Keratinocyte (primary cell): Measurements from ENCODE around the gene MESD. TPM values are rescaled to one million over a fixed set of nuclear protein-coding genes. Genes with fewer than 3 reads are reported as not detected.
A peak's percentile ranks its signal among the peaks of the same experiment; 100 is the strongest.

Experiments
- DNase-seq: peaks from one replicate; pipeline ENCODE4 v3.0.0-alpha.2; 2011; ENCODE audit warnings: low read depth, missing footprints, low spot score
- FAIRE-seq: peaks from 2 replicates; lab custom pipeline; 2011; peaks lifted over from hg19 to GRCh38; lab: Jason Lieb, UNC
- H2AFZ ChIP-seq: 2 replicates; pipeline ENCODE4 v1.6.0; 2012; ENCODE audit warnings: low read length, control low read depth, inconsistent platforms; ENCODE audit not compliant: control insufficient read depth
- H3K27ac ChIP-seq: 2 replicates; pipeline ENCODE4 v1.5.1; 2011; ENCODE audit warnings: low read length; ENCODE audit not compliant: control insufficient read depth, insufficient read depth
- H3K27me3 ChIP-seq: 3 replicates; pipeline ENCODE4 v1.6.0; 2011; ENCODE audit warnings: low read length; ENCODE audit not compliant: control insufficient read depth, insufficient read depth; ENCODE audit errors: extremely low read depth
- H3K36me3 ChIP-seq, 2 experiments: 2 replicates in 1 of 2; 3 replicates in 1 of 2; pipeline ENCODE4 v1.5.1; 2011; ENCODE audit warnings: low read length in 2 of 2, mild to moderate bottlenecking in 1 of 2; ENCODE audit not compliant: control insufficient read depth in 2 of 2, insufficient read depth in 2 of 2; ENCODE audit errors: extremely low read depth in 1 of 2
- H3K4me1 ChIP-seq: 3 replicates; pipeline ENCODE4 v1.5.1; 2011; ENCODE audit warnings: low read length; ENCODE audit not compliant: control insufficient read depth, insufficient read depth; ENCODE audit errors: extremely low read depth
- H3K4me2 ChIP-seq: 3 replicates; pipeline ENCODE4 v1.6.0; 2011; ENCODE audit warnings: low read depth, low read length; ENCODE audit not compliant: control insufficient read depth, insufficient read depth; ENCODE audit errors: extremely low read depth
- H3K4me3 ChIP-seq, 3 experiments: fragments of 200-600 bp in 1 of 3; sonication (generic) in 1 of 3; 2 replicates in 2 of 3; 3 replicates in 1 of 3; pipeline ENCODE4 v1.5.1; 2011 to 2016; ENCODE audit warnings: low read length in 3 of 3, mild to moderate bottlenecking in 3 of 3, control low read depth in 2 of 3, inconsistent platforms in 1 of 3, low read depth in 1 of 3, mixed read lengths in 1 of 3, mixed run types in 1 of 3, moderate library complexity in 1 of 3; ENCODE audit not compliant: control insufficient read depth in 2 of 3, insufficient read depth in 2 of 3; ENCODE audit errors: extremely low read depth in 1 of 3
- H3K79me2 ChIP-seq: 2 replicates; pipeline ENCODE4 v1.6.0; 2012; ENCODE audit warnings: low read length; ENCODE audit not compliant: control insufficient read depth, insufficient read depth
- H3K9ac ChIP-seq: 3 replicates; pipeline ENCODE4 v1.6.0; 2011; ENCODE audit warnings: low read length; ENCODE audit not compliant: control insufficient read depth, insufficient read depth; ENCODE audit errors: extremely low read depth
- H3K9me1 ChIP-seq: 3 replicates; pipeline ENCODE4 v1.6.0; 2011; ENCODE audit warnings: low read length; ENCODE audit not compliant: control insufficient read depth, insufficient read depth; ENCODE audit errors: extremely low read depth
- H3K9me3 ChIP-seq: 2 replicates; pipeline ENCODE4 v1.5.1; 2012; ENCODE audit warnings: low read depth, low read length; ENCODE audit not compliant: control insufficient read depth
- H4K20me1 ChIP-seq: 3 replicates; pipeline ENCODE4 v1.6.0; 2011; ENCODE audit warnings: low read length; ENCODE audit not compliant: control insufficient read depth, insufficient read depth; ENCODE audit errors: extremely low read depth
- EZH2 ChIP-seq: IDR thresholded peaks from one replicate; pipeline ENCODE4 v1.6.1; 2012; ENCODE audit warnings: inconsistent platforms, mild to moderate bottlenecking, low read length, moderate library complexity
- dilution Hi-C: fragments of 300-500 bp; cut with MboI; formaldehyde crosslinking; loops from one replicate; pipeline ENCODE4 v1.7.0; 2020; ENCODE audit warnings: low sequenced_read_pairs; ENCODE audit not compliant: extremely low pct_ligation_motif_present
- polyA plus RNA-seq, 5 experiments: library from polyadenylated mRNA; depleted of rRNA in 3 of 5; stranded (reverse) in 3 of 5; stranded (forward) in 1 of 5; unstranded in 1 of 5; fragments of >200 nt; gene quantifications; 1 replicate in 1 of 5; 2 replicates in 3 of 5; 3 replicates in 1 of 5; pipeline versions ENCODE4 v1.2.1 to v1.2.3, GENCODE V29; 2011 to 2012; ENCODE audit warnings: missing spikeins in 2 of 5, low read depth in 1 of 5, low replicate concordance in 1 of 5
- TF ChIP-seq, protein P1 (sequence below), 3 experiments: IDR thresholded peaks in 1 of 3; conservative IDR thresholded peaks in 1 of 3; optimal IDR thresholded peaks in 1 of 3; 2 replicates in 2 of 3; 3 replicates in 1 of 3; pipeline versions ENCODE3 to v1.5.1; 2011; ENCODE audit warnings: low read length in 3 of 3, mild to moderate bottlenecking in 3 of 3, moderate library complexity in 2 of 3, control low read depth in 1 of 3, inconsistent platforms in 1 of 3; ENCODE audit not compliant: insufficient read depth in 2 of 3; ENCODE audit errors: extremely low read depth in 1 of 3

The MESD gene
- polyA plus RNA-seq, 1 donor (not counting 4 experiments of a cell fraction or from before 2014, with no cell fraction given) = 18.7 TPM

DNA sequence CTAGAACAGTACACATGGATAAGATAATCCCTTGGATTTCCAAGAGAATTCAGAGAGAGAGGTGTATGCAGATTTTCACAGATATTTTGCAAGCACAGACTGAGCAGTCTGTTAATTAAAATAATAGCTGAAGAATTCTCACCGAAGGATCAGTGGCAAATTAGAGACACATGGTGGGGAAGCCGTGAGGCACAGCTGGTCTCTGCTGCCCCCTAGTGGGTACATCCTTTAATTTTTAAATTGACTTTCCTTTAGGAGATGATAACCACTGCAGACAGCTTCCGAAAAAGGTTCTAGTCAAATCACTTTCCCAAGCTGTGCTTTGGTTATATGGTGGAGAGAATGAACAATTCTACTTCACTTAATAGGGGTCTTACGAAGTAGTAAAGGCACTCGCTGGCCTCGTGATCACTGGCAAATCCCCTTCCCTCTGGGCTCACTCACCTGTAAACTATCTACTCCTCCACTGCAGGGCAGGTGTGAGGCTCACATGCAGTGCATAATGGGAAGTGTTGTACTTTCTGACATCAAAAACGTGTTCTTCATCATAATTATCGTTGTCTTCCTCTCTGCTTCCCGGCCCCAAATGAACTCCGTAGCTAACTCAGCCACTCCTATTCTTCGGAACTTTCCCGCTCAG is 19.5 kb downstream of the MESD start:
- Histone ChIP-seq H3K4me1 (peaks cover 9% of the 10 kb centered on the region), H3K4me3 (no peak overlapping the region), H3K9me3 (no peaks in the 10 kb centered on the region), H3K27me3 (no peaks in the 10 kb centered on the region), H3K9ac (no peak overlapping the region), H3K9me1 (no peaks in the 10 kb centered on the region), H3K36me3 (peaks cover 2 to 9% of the 10 kb centered on the region in 2 experiments), H3K79me2 (peaks cover 3% of the 10 kb centered on the region), H3K4me2 (no peak overlapping the region), H4K20me1 (no peaks in the 10 kb centered on the region), H2AFZ (no peak overlapping the region), H3K27ac (no peak overlapping the region)
- FAIRE-seq = peak; percentile 74
- dilution Hi-C loops = no loop called here
- TF ChIP-seq, protein P1, sequence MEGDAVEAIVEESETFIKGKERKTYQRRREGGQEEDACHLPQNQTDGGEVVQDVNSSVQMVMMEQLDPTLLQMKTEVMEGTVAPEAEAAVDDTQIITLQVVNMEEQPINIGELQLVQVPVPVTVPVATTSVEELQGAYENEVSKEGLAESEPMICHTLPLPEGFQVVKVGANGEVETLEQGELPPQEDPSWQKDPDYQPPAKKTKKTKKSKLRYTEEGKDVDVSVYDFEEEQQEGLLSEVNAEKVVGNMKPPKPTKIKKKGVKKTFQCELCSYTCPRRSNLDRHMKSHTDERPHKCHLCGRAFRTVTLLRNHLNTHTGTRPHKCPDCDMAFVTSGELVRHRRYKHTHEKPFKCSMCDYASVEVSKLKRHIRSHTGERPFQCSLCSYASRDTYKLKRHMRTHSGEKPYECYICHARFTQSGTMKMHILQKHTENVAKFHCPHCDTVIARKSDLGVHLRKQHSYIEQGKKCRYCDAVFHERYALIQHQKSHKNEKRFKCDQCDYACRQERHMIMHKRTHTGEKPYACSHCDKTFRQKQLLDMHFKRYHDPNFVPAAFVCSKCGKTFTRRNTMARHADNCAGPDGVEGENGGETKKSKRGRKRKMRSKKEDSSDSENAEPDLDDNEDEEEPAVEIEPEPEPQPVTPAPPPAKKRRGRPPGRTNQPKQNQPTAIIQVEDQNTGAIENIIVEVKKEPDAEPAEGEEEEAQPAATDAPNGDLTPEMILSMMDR (optimal IDR thresholded peaks at IDR 0.05 in 1 of 3, IDR thresholded peaks at IDR 0.05 in 1 of 3, conservative IDR thresholded peaks at IDR 0.05 in 1 of 3; ENCODE audit: extremely low read depth in 1 of 3, insufficient read depth in 2 of 3, low read length in 3 of 3) = peak; percentile 64 to 81 (median 70)
- TF ChIP-seq EZH2 = no peak
- no peak for DNase-seq

DNA sequence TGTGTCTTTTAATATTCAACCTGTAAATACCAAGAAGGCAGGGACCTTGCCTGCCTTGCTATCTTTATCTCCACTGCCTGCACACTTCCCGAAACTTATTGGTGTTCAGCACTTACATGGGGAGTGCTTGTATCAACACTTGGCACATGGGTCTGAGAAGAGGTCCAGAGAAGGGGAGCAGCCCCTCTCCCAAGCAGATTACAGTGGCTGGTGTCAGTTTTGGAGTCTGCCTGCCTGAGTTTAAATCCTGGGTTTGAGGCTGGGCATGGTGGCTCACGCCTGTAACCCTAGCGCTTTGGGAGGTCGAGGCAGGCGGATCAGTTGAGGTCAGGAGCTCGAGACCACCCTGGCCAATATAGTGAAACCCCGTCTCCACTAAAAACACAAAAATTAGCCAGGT is 20.3 kb downstream of the MESD start:
- dilution Hi-C loops = no loop called here
- Histone ChIP-seq H4K20me1 (no peaks in the 10 kb centered on the region), H3K4me1 (peaks cover 9% of the 10 kb centered on the region), H3K79me2 (peaks cover 3% of the 10 kb centered on the region), H3K27ac (no peak overlapping the region), H3K4me3 (no peak overlapping the region), H3K9me3 (no peaks in the 10 kb centered on the region), H3K4me2 (no peak overlapping the region), H3K9me1 (no peaks in the 10 kb centered on the region), H2AFZ (no peak overlapping the region), H3K27me3 (no peaks in the 10 kb centered on the region), H3K36me3 (peaks cover 2 to 9% of the 10 kb centered on the region in 2 experiments), H3K9ac (no peak overlapping the region)
- DNase-seq (no peak), FAIRE-seq (no peak)
- TF ChIP-seq EZH2 = no peak
- TF ChIP-seq, protein P1 (optimal IDR thresholded peaks at IDR 0.05 in 1 of 3, IDR thresholded peaks at IDR 0.05 in 1 of 3, conservative IDR thresholded peaks at IDR 0.05 in 1 of 3; ENCODE audit: extremely low read depth in 1 of 3, insufficient read depth in 2 of 3, low read length in 3 of 3) = no peak
